H1 (cell line): ENCODE measurements around the gene POLN. TPM values are rescaled to one million over a fixed set of nuclear protein-coding genes. Genes with fewer than 3 reads are reported as not detected.

Experiments
- CTCF ChIA-PET: fragments of 300-600 bp; sonication (Branson Sonifier 250); formaldehyde crosslinking; loops from one replicate; lab custom pipeline; 2021; ENCODE audit not compliant: partially characterized antibody; lab: Charles Lee
- POLR2A ChIA-PET: fragments of 300-600 bp; sonication (Branson Sonifier 250); formaldehyde crosslinking; loops from one replicate; lab custom pipeline; 2021; ENCODE audit warnings: inconsistent platforms; ENCODE audit not compliant: partially characterized antibody; lab: Charles Lee
- DNase-seq, 2 experiments: peaks; one replicate each; pipeline versions ENCODE4 v3.0.0 to v3.0.0-alpha.2; 2010 to 2022; ENCODE audit warnings: low spot score in 2 of 2, low read depth in 1 of 2, mixed read lengths in 1 of 2
- FAIRE-seq: peaks from 2 replicates; lab custom pipeline; 2011; peaks lifted over from hg19 to GRCh38; lab: Jason Lieb, UNC
- H2AFZ ChIP-seq: 2 replicates; pipeline ENCODE4 v1.8.1; 2012; ENCODE audit warnings: low read length, inconsistent platforms
- H2AK5ac ChIP-seq: 2 replicates; pipeline ENCODE4 v1.6.1; 2013; ENCODE audit warnings: low read depth, low read length
- H2BK120ac ChIP-seq: replicated peaks from 2 replicates; pipeline ENCODE3; 2013; ENCODE audit warnings: low read depth, low read length, inconsistent platforms
- H2BK12ac ChIP-seq: 2 replicates; pipeline ENCODE4 v1.6.1; 2013; ENCODE audit warnings: low read depth, low read length
- H2BK15ac ChIP-seq: 2 replicates; pipeline ENCODE4 v1.6.1; 2013; ENCODE audit warnings: low read length
- H2BK20ac ChIP-seq: 2 replicates; pipeline ENCODE4 v1.6.1; 2013; ENCODE audit warnings: low read length
- H2BK5ac ChIP-seq: 2 replicates; pipeline ENCODE4 v1.6.1; 2013; ENCODE audit warnings: low read depth, low read length
- H3K14ac ChIP-seq: 2 replicates; pipeline ENCODE4 v1.6.1; 2013; ENCODE audit warnings: inconsistent platforms; ENCODE audit not compliant: insufficient read length
- H3K18ac ChIP-seq: 2 replicates; pipeline ENCODE4 v1.6.1; 2013; ENCODE audit warnings: low read length; ENCODE audit errors: extremely low read depth
- H3K23ac ChIP-seq: 2 replicates; pipeline ENCODE4 v1.6.1; 2013; ENCODE audit warnings: inconsistent platforms; ENCODE audit not compliant: insufficient read length
- H3K23me2 ChIP-seq: 2 replicates; pipeline ENCODE4 v1.6.1; 2013; ENCODE audit warnings: low read depth, low read length
- H3K27ac ChIP-seq: 2 replicates; pipeline ENCODE4 v1.6.1; 2011; ENCODE audit warnings: low read depth, low read length, inconsistent platforms
- H3K27me3 ChIP-seq, 4 experiments: replicated peaks in 1 of 4; 1 replicate in 1 of 4; 2 replicates in 3 of 4; pipeline versions ENCODE4 v1.6.1 to v1.8.1; 2011 to 2013; ENCODE audit warnings: low read length in 3 of 4, mild to moderate bottlenecking in 3 of 4, inconsistent platforms in 2 of 4, mixed read lengths in 2 of 4, moderate library complexity in 1 of 4; ENCODE audit not compliant: control insufficient read depth in 3 of 4, insufficient read depth in 3 of 4; ENCODE audit errors: extremely low read depth in 1 of 4
- H3K36me3 ChIP-seq, 4 experiments: 2 replicates each; pipeline versions ENCODE4 v1.6.1 to v1.8.1; 2011 to 2013; ENCODE audit warnings: mild to moderate bottlenecking in 4 of 4, low read length in 3 of 4, moderate library complexity in 2 of 4, control low read depth in 1 of 4, inconsistent platforms in 1 of 4; ENCODE audit not compliant: insufficient read depth in 4 of 4, control insufficient read depth in 2 of 4
- H3K4ac ChIP-seq: replicated peaks from 2 replicates; pipeline ENCODE3; 2013; ENCODE audit warnings: low read length, low read depth, mixed read lengths, inconsistent platforms; ENCODE audit not compliant: insufficient read length
- H3K4me1 ChIP-seq, 4 experiments: replicated peaks in 1 of 4; 1 replicate in 1 of 4; 2 replicates in 3 of 4; pipeline versions ENCODE4 v1.6.1 to v1.8.1; 2011 to 2013; ENCODE audit warnings: low read length in 3 of 4, inconsistent platforms in 2 of 4, mixed read lengths in 1 of 4; ENCODE audit not compliant: insufficient read depth in 4 of 4, control insufficient read depth in 3 of 4
- H3K4me2 ChIP-seq, 2 experiments: 2 replicates each; pipeline versions ENCODE4 v1.6.1 to v1.8.1; 2011 to 2013; ENCODE audit warnings: low read depth in 2 of 2, low read length in 2 of 2, control low read depth in 1 of 2, inconsistent platforms in 1 of 2, mild to moderate bottlenecking in 1 of 2; ENCODE audit not compliant: insufficient read depth in 1 of 2
- H3K4me3 ChIP-seq, 4 experiments: fragments of 200-600, 300-600 bp in 1 of 4; sonication (generic), shearing (Covaris generic), sonication (Bioruptor Twin) in 1 of 4; 2 replicates each; pipeline versions ENCODE4 v1.5.1 to v1.8.1; 2011 to 2016; ENCODE audit warnings: low read length in 4 of 4, low read depth in 3 of 4, control low read depth in 2 of 4, inconsistent platforms in 2 of 4, mild to moderate bottlenecking in 2 of 4, mixed read lengths in 1 of 4, moderate library complexity in 1 of 4; ENCODE audit not compliant: insufficient read depth in 2 of 4; ENCODE audit errors: extremely low read depth in 1 of 4
- H3K56ac ChIP-seq: replicated peaks from 2 replicates; pipeline ENCODE3; 2013; ENCODE audit warnings: low read depth, mild to moderate bottlenecking, mixed read lengths, low read length, inconsistent platforms; ENCODE audit not compliant: insufficient read length
- H3K79me1 ChIP-seq: 2 replicates; pipeline ENCODE4 v1.6.1; 2013; ENCODE audit warnings: low read depth, low read length, control low read depth
- H3K79me2 ChIP-seq, 2 experiments: 2 replicates each; pipeline versions ENCODE4 v1.6.1 to v1.8.1; 2012 to 2013; ENCODE audit warnings: low read length in 2 of 2, mild to moderate bottlenecking in 2 of 2, inconsistent platforms in 1 of 2; ENCODE audit not compliant: insufficient read depth in 2 of 2, control insufficient read depth in 1 of 2
- H3K9ac ChIP-seq, 4 experiments: replicated peaks in 1 of 4; 1 replicate in 1 of 4; 2 replicates in 3 of 4; pipeline versions ENCODE4 v1.6.1 to v1.8.1; 2011 to 2013; ENCODE audit warnings: low read depth in 3 of 4, low read length in 3 of 4, control low read depth in 2 of 4, mild to moderate bottlenecking in 2 of 4, moderate library complexity in 2 of 4, inconsistent platforms in 1 of 4; ENCODE audit errors: extremely low read depth in 1 of 4
- H3K9me3 ChIP-seq, 2 experiments: 2 replicates each; pipeline versions ENCODE4 v1.6.1 to v1.8.1; 2012 to 2013; ENCODE audit warnings: mild to moderate bottlenecking in 2 of 2, moderate library complexity in 2 of 2, control low read depth in 1 of 2, inconsistent platforms in 1 of 2, low read depth in 1 of 2, low read length in 1 of 2, mixed read lengths in 1 of 2; ENCODE audit not compliant: insufficient read depth in 2 of 2
- H4K20me1 ChIP-seq, 2 experiments: replicated peaks in 1 of 2; 2 replicates each; pipeline versions ENCODE3 to v1.8.1; 2011 to 2013; ENCODE audit warnings: inconsistent platforms in 2 of 2, low read length in 2 of 2, mild to moderate bottlenecking in 1 of 2; ENCODE audit not compliant: insufficient read depth in 2 of 2, control insufficient read depth in 1 of 2
- H4K5ac ChIP-seq: 2 replicates; pipeline ENCODE4 v1.6.1; 2013; ENCODE audit warnings: low read length, low read depth, mixed read lengths, inconsistent platforms; ENCODE audit not compliant: insufficient read length
- H4K8ac ChIP-seq: 2 replicates; pipeline ENCODE4 v1.8.0; 2013; ENCODE audit warnings: mild to moderate bottlenecking, moderate library complexity, low read length, inconsistent platforms; ENCODE audit not compliant: insufficient read depth; ENCODE audit errors: extremely low read depth
- H4K91ac ChIP-seq: replicated peaks from 2 replicates; pipeline ENCODE3; 2013; ENCODE audit warnings: low read length, mixed read lengths, inconsistent platforms; ENCODE audit not compliant: insufficient read length
- ASH2L ChIP-seq: fragments of 200-600, 300-600 bp; sonication (generic); IDR thresholded peaks from one replicate; pipeline ENCODE4 v1.7.1; 2017; ENCODE audit warnings: low read length
- BCL11A ChIP-seq, 2 experiments: IDR thresholded peaks; one replicate each; pipeline ENCODE4 v1.6.1; 2011; ENCODE audit warnings: low read depth in 2 of 2, low read length in 2 of 2, mild to moderate bottlenecking in 2 of 2
- CEBPB ChIP-seq: IDR thresholded peaks from 2 replicates; pipeline ENCODE4 v1.6.1; 2012; ENCODE audit warnings: low read depth, low read length
- CHD2 ChIP-seq: IDR thresholded peaks from 2 replicates; pipeline ENCODE4 v1.6.1; 2012; ENCODE audit warnings: low read length, improper control_type of control experiment
- CREB1 ChIP-seq: IDR thresholded peaks from 2 replicates; pipeline ENCODE4 v1.6.1; 2012; ENCODE audit warnings: inconsistent platforms
- EZH2 ChIP-seq: fragments of 200-600 bp; sonication (generic); IDR thresholded peaks from 2 replicates; pipeline ENCODE4 v1.7.1; 2012; ENCODE audit warnings: low read depth, mild to moderate bottlenecking, moderate library complexity, low read length, inconsistent platforms; ENCODE audit not compliant: severe bottlenecking
- FOSL1 ChIP-seq: IDR thresholded peaks from 2 replicates; pipeline ENCODE4 v1.6.1; 2011; ENCODE audit warnings: mild to moderate bottlenecking, low read depth, low read length, moderate library complexity; ENCODE audit not compliant: insufficient read depth
- KDM4A ChIP-seq: IDR thresholded peaks from one replicate; pipeline ENCODE4 v1.7.1; 2012; ENCODE audit warnings: low read depth, mild to moderate bottlenecking, moderate library complexity, low read length, inconsistent platforms; ENCODE audit not compliant: severe bottlenecking
- POLR2A ChIP-seq, 2 experiments: IDR thresholded peaks; 1 replicate in 1 of 2; 2 replicates in 1 of 2; pipeline ENCODE4 v1.6.1; 2011; ENCODE audit warnings: low read depth in 2 of 2, low read length in 2 of 2, mild to moderate bottlenecking in 2 of 2; ENCODE audit errors: control extremely low read depth in 1 of 2
- RAD21 ChIP-seq, 2 experiments: IDR thresholded peaks in 1 of 2; conservative IDR thresholded peaks in 1 of 2; 2 replicates each; pipeline ENCODE4 v1.6.1; 2011; ENCODE audit warnings: low read depth in 2 of 2, low read length in 2 of 2, improper control_type of control experiment in 1 of 2, inconsistent platforms in 1 of 2, mild to moderate bottlenecking in 1 of 2, moderate library complexity in 1 of 2
- SIN3A ChIP-seq, 2 experiments: IDR thresholded peaks in 1 of 2; conservative IDR thresholded peaks in 1 of 2; 2 replicates each; pipeline ENCODE4 v1.6.1; 2011 to 2012; ENCODE audit warnings: low read length in 2 of 2, improper control_type of control experiment in 1 of 2, low read depth in 1 of 2, mild to moderate bottlenecking in 1 of 2
- SUZ12 ChIP-seq: fragments of 200-600 bp; sonication (generic); IDR thresholded peaks from 2 replicates; pipeline ENCODE4 v1.6.1; 2012; ENCODE audit warnings: mild to moderate bottlenecking, inconsistent platforms, low read length, moderate library complexity, mixed read lengths
- YY1 ChIP-seq: IDR thresholded peaks from 2 replicates; pipeline ENCODE4 v1.6.1; 2011; ENCODE audit warnings: low read depth, mild to moderate bottlenecking, low read length
- WGBS, 2 experiments: shearing (Covaris generic) in 1 of 2; methylation state at CpG; one replicate each; pipeline versions ENCODE4 v1.1.6 to v1.1.7; 2013 to 2015; ENCODE audit warnings: low lambda C conversion rate in 2 of 2, mixed read lengths in 2 of 2, inconsistent platforms in 1 of 2, low coverage in 1 of 2, missing lambda C conversion rate in 1 of 2; ENCODE audit not compliant: insufficient replicate concordance in 2 of 2, insufficient coverage in 1 of 2, insufficient read length in 1 of 2; ENCODE audit errors: extremely low coverage in 1 of 2, missing lambda C conversion rate in 1 of 2; 5-methylcytosine and 5-hydroxymethylcytosine counted together
- polyA plus RNA-seq, 7 experiments: library from polyadenylated mRNA; depleted of rRNA in 3 of 7; stranded (reverse) in 5 of 7; unstranded in 2 of 7; fragments of >200 nt in 5 of 7; fragments of 200-250 nt in 2 of 7; gene quantifications; 1 replicate in 5 of 7; 2 replicates in 1 of 7; 4 replicates in 1 of 7; pipeline versions ENCODE4 v1.2.1 to v1.2.3, GENCODE V29; 2011 to 2013; ENCODE audit warnings: missing spikeins in 2 of 7, mixed read lengths in 2 of 7
- total RNA-seq: library from RNA; stranded (reverse); fragmentation: NEBNext Ultra II Directional; extraction: Animal tissue kit (Norgen Biotek cat#: 25700); gene quantifications from 2 replicates; pipeline ENCODE4 v1.2.1, GENCODE V29; 2021
- TF ChIP-seq, protein P1 (sequence below): IDR thresholded peaks from 2 replicates; pipeline ENCODE4 v1.6.1; 2012; ENCODE audit warnings: low read length, inconsistent platforms

The POLN gene
- total and polyA plus RNA-seq, 2 of the 8 experiments (the other 6 are each of a cell fraction or from before 2014, with no cell fraction given), result 0.98 to 1.5 TPM

DNA sequence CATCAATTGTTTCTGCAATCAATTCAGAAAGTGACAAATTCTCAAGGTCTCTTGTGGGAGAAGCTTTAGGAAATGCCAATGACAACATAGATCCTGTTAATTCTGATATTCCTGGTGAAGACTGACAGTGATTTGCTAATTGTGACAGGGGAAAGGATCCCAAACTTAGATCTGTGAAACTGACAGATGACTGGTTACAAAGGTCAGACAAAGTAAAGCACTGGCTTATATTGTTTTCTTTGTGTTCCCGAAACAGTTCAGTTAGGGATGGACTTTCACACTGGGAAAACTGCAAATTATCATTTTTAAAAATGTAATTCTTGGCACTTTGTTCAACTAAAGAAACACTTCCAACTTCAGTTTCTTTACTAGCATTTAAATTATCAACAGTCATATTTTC, 152.7 kb downstream of the POLN start:
- WGBS, 2 experiments, result 100% methylated on average over 1 of the region's 1 CpG; no CpG with 5 or more reads in 1 of the 2 experiments

More for the DNA sequence above, 152.7 kb downstream of the POLN start:
- Histone ChIP-seq H4K8ac (no peak overlapping the region), H2BK120ac (no peak overlapping the region), H3K56ac (no peak overlapping the region), H3K23me2 (no peaks in the 10 kb centered on the region), H3K18ac (no peak overlapping the region), H4K20me1 (peaks cover 0 to 2% of the 10 kb centered on the region in 2 experiments), H2BK20ac (no peak overlapping the region), H3K9ac (no peak overlapping the region), H3K23ac (no peak overlapping the region), H2BK12ac (no peak overlapping the region), H3K14ac (no peak overlapping the region), H2BK5ac (no peak overlapping the region), H4K91ac (no peak overlapping the region), H3K36me3 (no peaks in the 10 kb centered on the region), H2AFZ (no peak overlapping the region), H3K4ac (no peak overlapping the region), H3K4me2 (no peak overlapping the region), H3K79me2 (no peaks in the 10 kb centered on the region), H3K9me3 (no peaks in the 10 kb centered on the region), H3K79me1 (no peaks in the 10 kb centered on the region), H3K27ac (no peak overlapping the region), H4K5ac (no peak overlapping the region), H2AK5ac (no peak overlapping the region), H2BK15ac (no peak overlapping the region), H3K27me3 (no peaks in the 10 kb centered on the region), H3K4me1 (no peaks in the 10 kb centered on the region), H3K4me3 (no peak overlapping the region)
- ChIA-PET POLR2A (no interaction called here), CTCF (no interaction called here)
- FAIRE-seq (peak; percentile 69), DNase-seq (no peak)
- TF ChIP-seq ASH2L (no peak), CEBPB (no peak), SUZ12 (no peak), CHD2 (no peak), EZH2 (no peak), SIN3A (conservative IDR thresholded peaks at IDR 0.05 in 1 of 2, IDR thresholded peaks at IDR 0.05 in 1 of 2; ENCODE audit: low read depth in 1 of 2, low read length in 2 of 2) (no peak), RAD21 (IDR thresholded peaks at IDR 0.05 in 1 of 2, conservative IDR thresholded peaks at IDR 0.05 in 1 of 2; ENCODE audit: low read depth in 2 of 2, low read length in 2 of 2) (no peak), BCL11A (IDR thresholded peaks at IDR 0.05; ENCODE audit: low read depth in 2 of 2, low read length in 2 of 2) (no peak), CREB1 (no peak), POLR2A (IDR thresholded peaks at IDR 0.05; ENCODE audit: control extremely low read depth in 1 of 2, low read depth in 2 of 2, low read length in 2 of 2) (no peak), YY1 (no peak), KDM4A (no peak), FOSL1 (no peak)
- TF ChIP-seq, protein P1, sequence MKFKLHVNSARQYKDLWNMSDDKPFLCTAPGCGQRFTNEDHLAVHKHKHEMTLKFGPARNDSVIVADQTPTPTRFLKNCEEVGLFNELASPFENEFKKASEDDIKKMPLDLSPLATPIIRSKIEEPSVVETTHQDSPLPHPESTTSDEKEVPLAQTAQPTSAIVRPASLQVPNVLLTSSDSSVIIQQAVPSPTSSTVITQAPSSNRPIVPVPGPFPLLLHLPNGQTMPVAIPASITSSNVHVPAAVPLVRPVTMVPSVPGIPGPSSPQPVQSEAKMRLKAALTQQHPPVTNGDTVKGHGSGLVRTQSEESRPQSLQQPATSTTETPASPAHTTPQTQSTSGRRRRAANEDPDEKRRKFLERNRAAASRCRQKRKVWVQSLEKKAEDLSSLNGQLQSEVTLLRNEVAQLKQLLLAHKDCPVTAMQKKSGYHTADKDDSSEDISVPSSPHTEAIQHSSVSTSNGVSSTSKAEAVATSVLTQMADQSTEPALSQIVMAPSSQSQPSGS, result no peak
